Fibroblast of the aortic adventitia (primary cell): ENCODE data around the gene ENPP6. TPM values are rescaled to one million over a fixed set of nuclear protein-coding genes. Genes with fewer than 3 reads are reported as not detected.

Source experiments
- DNase-seq: peaks from one replicate; pipeline ENCODE4 v3.0.0-alpha.2; 2010; ENCODE audit warnings: low read depth
- H3K4me3 ChIP-seq: 2 replicates; pipeline ENCODE4 v1.5.1; 2011; ENCODE audit warnings: low read depth, mild to moderate bottlenecking, control low read depth, low read length, moderate library complexity
- CTCF ChIP-seq: IDR thresholded peaks from 2 replicates; pipeline ENCODE4 v1.5.1; 2011; ENCODE audit warnings: mild to moderate bottlenecking, low read length, control low read depth, inconsistent platforms; ENCODE audit not compliant: insufficient read depth
- total RNA-seq: library from RNA; depleted of rRNA; stranded (reverse); fragments of >200 nt; gene quantifications from 2 replicates; pipeline ENCODE4 v1.2.3, GENCODE V29; 2012; ENCODE audit warnings: low replicate concordance

ENPP6 gene
- total RNA-seq, 1 donor = 0.18 TPM

DNA sequence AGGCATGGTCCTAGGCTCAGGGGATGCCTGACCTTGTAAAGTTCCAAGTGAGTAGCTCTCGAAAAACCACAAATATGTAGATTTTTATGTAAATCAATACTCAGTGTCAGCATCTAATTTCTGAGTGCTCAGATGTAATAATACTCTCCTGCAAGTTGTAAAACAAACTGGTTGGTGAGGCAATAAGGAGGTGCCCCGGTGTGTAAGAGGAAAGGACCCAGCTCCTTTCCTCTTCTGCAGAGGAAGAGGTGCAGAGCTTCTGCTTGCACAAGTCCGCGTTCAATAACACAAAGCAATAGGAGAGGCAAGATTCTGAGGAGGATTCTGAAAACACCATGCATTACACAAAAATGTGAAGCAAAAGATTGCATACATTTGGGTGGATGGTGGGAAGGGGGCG lies 43.6 kb upstream of the ENPP6 start:
- no peak for DNase-seq
- no peak for TF ChIP-seq CTCF
- H3K4me3 ChIP-seq = no peak overlapping the region

DNA sequence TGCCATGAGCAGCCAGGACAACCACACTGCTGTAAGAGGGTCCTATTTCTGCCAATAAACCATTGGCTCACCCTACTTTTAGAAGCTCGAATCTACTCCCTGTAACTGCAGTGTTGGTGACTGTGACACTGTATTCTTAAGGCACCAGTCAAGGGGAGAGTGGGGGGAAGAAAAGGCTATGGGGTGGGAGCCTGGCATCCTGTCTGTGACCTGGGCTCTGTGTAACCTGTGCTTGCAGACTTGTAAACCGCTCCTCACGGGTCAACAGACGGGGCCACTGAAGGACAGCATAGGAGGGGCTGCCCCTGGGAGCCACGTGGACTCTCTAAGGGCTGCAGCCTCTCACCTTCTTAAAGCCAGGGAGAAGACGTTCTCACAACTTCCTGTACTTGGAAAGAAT lies 42.2 kb upstream of the ENPP6 start:
- H3K4me3 ChIP-seq = no peak overlapping the region
- no peak for DNase-seq
- no peak for TF ChIP-seq CTCF

GRCh38 chr4:184259081-184259480 lies 41.4 kb upstream of the ENPP6 start:
- no peak for TF ChIP-seq CTCF
- no peak for DNase-seq
- no peak overlapping the region for H3K4me3 ChIP-seq

DNA sequence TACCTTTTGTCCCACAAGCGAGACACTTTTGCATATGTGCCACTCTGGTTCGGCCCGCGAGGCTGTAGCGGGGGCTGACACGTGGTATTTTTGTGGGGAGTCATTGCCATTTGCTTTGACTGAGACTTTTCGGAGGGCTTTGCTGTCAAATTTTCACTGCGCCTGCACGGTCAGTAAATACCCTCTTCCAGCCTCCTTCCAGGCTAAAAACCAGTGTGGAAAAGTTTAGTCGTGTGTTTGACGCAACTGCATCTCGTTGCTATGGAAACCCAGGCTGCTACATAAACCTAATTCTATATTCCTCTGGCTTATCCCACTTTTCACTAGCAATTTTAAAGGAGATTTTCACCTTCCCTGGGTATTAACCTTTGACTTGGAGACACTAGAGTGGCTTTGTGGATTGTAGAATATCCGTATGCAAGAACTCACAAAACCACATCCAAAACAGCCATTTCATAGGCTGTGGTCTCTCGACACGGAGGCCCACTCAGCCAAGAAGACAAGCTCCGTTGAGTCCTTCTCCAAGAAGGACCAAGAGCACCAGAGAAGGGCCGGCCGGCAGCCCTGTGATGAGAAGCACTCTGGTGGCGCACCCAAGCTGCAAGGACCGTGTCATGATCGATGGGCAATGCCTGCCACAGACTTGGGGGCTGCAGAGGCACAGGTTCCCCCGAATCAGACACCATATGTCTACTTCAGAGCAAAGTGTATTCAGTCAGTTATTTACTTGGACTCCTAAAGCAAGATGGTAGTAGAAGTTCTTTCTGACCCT lies 38.4 kb upstream of the ENPP6 start:
- H3K4me3 ChIP-seq = no peak overlapping the region
- no peak for TF ChIP-seq CTCF
- no peak for DNase-seq

GRCh38 chr4:184255361-184255760 lies 37.7 kb upstream of the ENPP6 start:
- H3K4me3 ChIP-seq = no peak overlapping the region
- TF ChIP-seq CTCF = no peak
- no peak for DNase-seq

GRCh38 chr4:184253072-184253420 lies 35.4 kb upstream of the ENPP6 start:
- no peak overlapping the region for H3K4me3 ChIP-seq
- no peak for TF ChIP-seq CTCF
- no peak for DNase-seq
